HG03159 (cell line): ENCODE data around the gene APOBEC4.

Experiments used
- ATAC-seq: cut with Tn5 transposase; IDR thresholded peaks from one replicate; pipeline ENCODE4 v1.9.1; 2021; ENCODE audit warnings: mild to moderate bottlenecking, moderate library complexity; ENCODE audit not compliant: unreplicated experiment

The APOBEC4 gene

DNA sequence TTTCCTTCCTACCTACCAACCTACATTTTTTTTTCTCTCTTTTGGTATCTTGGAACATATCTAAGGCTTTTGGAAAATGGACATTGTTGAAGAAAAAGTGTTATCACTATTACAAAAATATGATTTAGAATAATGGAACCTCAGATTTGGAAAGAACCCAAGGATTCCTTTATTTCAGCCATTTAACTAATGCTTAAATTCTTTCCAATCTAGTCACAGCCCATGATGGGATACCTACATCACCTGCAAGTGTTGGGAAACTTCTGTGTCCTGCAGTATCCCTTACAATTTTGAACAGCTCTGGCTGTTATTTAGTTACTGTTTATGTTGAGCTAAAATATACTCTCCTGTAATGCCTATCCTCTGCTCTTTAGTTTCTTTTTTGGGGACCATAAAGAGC, 22.3 kb upstream of the APOBEC4 start:
- ATAC-seq = no peak

DNA sequence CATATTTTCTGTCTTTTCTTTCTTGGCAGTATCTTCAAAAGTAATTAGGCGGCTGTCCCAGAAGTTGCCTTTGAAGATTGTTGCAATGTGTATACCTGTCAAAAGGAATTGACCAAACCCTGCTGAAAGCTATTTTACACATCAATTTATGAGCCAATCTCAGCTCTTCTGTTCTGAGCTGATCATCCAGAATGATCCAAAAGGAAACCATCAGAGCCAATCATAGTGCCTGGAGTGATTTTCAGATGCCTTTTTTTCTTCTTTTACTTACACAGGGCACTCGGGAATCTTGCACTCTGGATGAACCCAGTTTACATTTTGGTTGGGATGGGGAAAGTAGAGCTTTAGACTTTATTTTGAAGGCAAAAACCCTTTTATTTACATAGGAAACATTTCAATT, 21.8 kb upstream of the APOBEC4 start:
- no peak for ATAC-seq

GRCh38 chr1:183674339-183674738, 21.2 kb upstream of the APOBEC4 start:
- no peak for ATAC-seq

DNA sequence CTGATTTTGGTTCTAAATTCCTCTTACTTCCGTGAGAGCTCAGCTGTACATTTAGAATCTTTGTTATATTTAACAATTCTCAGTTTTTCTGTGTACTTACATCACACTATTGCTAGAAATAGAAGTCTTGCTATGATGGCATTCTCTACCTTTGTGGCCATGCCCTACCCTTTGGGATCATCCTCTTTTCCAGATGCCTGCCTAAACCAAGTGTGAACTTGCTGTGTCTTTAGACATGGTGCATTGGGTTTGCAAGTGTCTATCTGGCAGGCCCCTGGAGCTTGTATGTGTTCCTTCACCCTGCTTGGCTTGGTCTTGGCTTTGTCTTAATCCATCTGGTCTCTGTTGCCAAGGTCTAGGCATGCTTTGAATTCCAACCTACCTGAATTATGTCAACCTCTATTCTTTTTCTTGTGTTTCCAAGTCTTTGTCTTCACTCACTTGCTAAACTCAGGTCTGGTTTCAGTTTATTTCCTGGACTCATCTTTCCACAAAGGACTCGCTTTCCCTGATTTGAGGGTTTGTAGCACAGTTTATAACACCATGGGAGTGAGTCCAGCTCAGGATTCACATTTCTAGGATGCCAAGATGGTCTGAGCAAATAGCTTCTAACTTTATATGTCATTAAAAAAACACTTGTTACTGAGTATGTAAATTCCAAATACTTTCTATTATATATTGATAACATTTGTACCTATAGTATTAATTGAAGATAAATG, 20.6 kb upstream of the APOBEC4 start:
- ATAC-seq = no peak

- no peak for ATAC-seq
Observed at GRCh38 chr1:183670169-183670568, 17.1 kb upstream of the APOBEC4 start.

- ATAC-seq = no peak
Observed at GRCh38 chr1:183656355-183656754, 3.2 kb upstream of the APOBEC4 start.

GRCh38 chr1:183655562-183656075, 2.5 kb upstream of the APOBEC4 start:
- no peak for ATAC-seq

- no peak for ATAC-seq
Observed at GRCh38 chr1:183654706-183655105, 1.6 kb upstream of the APOBEC4 start.

GRCh38 chr1:183653876-183654451, 848 bp upstream of the APOBEC4 start:
- ATAC-seq = no peak

DNA sequence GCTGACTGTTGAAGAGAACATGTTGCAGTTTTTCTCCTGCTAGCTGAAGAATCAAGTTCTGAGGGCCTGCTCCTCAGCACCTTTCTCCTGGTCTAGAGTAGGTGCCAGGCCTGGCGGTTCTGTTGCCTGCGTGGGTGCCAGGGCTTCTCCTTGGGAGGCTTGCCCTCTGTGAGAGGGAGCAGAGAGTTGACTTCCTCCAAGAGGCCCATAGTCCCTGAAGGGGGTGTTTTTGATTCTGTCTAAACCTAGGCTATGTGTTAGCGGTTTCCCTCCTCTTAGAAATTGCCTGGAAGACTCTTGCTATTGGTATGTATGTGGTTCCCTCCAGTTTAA, 312 bp upstream of the APOBEC4 start:
- ATAC-seq = no peak

DNA sequence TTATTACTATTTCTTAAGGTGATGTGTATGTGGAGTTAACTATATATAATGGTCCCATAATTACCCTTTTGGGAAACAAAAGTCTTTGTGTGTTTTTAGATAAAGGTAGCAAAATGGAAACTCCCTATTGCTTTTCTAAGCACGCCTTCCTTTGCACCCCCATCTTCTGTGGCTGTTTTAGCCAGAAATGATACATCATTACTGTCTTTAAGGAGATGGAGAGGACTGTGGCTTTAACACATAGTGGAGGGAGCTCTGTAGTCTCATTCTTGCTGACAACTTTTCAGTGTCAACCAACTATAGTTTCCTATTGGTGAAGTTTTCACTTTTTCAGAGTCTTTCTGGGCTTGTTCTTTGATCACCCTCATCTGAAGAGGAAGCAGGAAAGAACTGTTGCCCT, 1.0 kb downstream of the APOBEC4 start:
- ATAC-seq = peak; percentile 27

DNA sequence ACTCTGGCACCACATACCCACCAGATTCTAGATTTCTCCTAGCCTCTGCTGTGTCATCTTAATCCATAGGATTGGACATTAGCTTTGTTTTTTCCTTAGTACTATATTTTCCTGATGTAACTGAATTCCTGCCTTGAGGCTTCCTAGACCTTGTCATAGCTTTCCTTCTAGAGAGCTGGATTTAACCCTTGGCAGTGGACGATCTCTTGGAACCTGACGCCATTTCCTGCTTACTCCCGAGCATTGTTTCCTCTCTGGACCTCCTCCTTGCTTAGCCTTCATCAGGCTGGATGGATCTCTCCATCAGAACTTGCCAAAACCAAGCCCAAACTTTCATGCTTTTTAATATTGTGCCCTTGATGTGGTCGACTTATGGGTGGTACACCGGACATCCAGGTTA, 1.5 kb downstream of the APOBEC4 start:
- ATAC-seq = no peak

DNA sequence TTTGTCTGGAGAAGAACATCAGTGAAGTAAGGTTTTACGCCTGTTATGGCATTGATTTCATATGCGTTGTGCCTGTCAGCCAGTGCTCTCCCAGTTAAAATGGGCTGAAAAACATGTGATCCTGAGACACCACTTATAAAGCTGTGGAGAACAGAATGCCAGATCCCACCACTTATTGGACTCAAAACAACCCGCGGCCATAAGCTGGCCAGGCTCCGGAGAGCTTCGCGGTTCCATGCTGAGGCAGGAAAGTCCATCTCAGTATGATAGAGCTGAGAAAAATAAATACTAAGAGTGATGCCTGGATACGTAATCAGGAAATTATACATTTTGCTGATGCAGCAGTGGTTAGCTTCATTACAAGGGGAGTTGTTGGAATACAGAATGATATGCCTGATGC, 5.1 kb downstream of the APOBEC4 start:
- ATAC-seq = no peak

GRCh38 chr1:183646776-183647175, 6.3 kb downstream of the APOBEC4 start:
- ATAC-seq = no peak

GRCh38 chr1:183645531-183645930, 7.6 kb downstream of the APOBEC4 start:
- ATAC-seq = no peak

DNA sequence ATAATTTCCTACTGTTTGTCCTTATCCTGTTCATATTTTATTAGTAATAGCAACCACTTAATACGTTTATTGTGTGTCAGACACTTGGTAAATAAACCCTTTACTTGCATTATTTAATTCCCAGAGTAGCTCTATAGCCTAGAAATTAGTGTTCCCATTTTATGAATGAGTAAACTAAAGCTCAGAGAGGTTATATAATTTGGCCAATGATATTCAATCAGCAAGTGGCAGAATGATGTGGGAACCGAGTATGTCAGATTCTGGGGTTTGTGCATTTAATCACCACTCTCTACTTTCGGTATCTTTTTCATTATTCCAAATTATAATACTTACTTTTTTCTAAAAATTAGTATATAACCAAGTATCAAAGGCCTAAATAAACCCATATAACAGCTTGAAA, 10.9 kb downstream of the APOBEC4 start:
- no peak for ATAC-seq

DNA sequence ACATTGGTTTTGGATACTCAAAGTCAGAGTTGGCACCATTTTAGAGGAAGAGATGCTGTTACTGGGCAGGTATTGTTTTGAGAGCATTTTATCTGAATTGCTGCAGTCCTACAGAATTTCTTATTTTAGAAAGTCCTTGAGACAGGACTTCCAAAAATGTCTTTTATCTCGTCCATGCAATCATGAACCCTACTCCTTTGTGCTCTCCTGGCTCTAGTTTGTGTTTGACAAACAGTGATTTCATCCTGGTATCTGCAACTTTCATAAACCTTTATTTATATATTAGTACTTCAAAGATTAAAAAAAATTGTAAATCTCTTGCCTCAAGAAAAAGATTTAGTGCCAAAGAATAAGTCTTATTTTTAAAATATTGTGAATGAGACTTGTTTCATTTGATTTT, 12.9 kb downstream of the APOBEC4 start:
- ATAC-seq = no peak

DNA sequence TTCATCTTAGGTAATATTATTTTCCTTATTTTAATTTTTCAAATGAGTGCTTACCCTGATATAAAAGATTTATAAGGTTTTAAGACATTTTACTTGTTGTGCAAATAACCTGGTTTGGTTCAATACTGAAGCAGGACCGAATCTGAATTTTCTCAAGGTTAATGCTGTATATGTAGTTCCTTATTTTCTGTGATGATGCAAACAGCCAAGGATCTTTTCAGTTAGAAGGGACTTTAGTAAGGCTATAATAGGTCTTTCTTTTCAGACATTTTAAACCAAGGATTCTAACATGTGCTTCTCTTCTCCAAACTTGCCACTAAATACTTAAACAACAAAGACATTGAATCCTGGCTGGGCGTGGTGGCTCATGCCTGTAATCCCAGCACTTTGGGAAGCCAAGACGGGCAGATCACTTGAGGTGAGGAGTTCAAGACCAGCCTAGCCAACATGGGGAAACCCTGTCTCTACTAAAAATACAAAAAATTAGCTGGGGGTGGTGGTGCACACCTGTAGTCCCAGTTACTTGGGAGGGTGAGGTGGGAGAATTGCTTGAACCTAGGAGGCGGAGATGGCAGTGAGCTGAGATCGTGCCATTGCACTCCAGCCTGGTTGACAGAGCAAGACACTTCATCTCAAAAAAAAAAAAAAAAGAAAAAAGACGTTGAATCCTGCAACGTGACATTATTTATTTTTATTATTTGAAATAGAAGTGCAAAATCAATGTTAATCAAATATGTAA, 14.3 kb downstream of the APOBEC4 start:
- no peak for ATAC-seq

DNA sequence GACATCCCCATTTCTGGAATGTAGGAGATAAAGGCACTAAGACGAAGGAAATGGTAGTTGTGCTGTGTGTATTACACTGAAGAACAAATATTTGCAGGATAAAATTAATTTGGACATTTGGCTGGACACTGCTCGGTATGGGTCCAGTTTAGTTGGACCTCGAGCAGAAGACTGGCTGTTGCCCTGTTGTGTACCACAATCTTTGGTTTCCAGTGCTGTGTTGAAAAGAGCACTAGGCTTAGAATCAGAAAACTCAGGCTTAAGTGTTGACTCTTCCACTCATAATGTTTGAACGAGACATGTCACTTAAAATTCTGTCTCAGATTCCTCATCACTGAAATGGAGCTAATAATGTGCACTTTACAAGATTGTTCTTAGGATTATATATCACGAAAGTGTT, 16.3 kb downstream of the APOBEC4 start:
- ATAC-seq = no peak

GRCh38 chr1:183636334-183636682, 16.8 kb downstream of the APOBEC4 start:
- no peak for ATAC-seq

GRCh38 chr1:183635606-183636333, 17.3 kb downstream of the APOBEC4 start, which contains the start of gene ARPC5:
TSS of gene ARPC5 (minus strand) at chr1:183635783. CDS start at chr1:183635659, 124 bp downstream.
- peak; percentile 87 for ATAC-seq
